ENCODE data around the gene AMPD3. TPM values are rescaled to one million over a fixed set of nuclear protein-coding genes. Genes with fewer than 3 reads are reported as not detected.
"Not testable (repeated sequence)": the region's sequence is repeated elsewhere in the genome, so short reads cannot be mapped to it uniquely, and the experiment has no call there.

The AMPD3 gene
- polyA plus RNA-seq, 1 experiment, result 11.1 TPM

- CTCF ChIA-PET, result interaction anchor here (1.5 kb wide), 1 partner anchor 9 kb away, joined by 3 read pairs; no protein-coding TSS in a partner anchor
- POLR2A ChIA-PET, result interaction anchor here (0.7 kb wide), 1 partner anchor 633 kb away, joined by 10 read pairs; no protein-coding TSS in a partner anchor
- no peaks in the 10 kb centered on the region for H3K27me3 ChIP-seq (ENCODE audit: control insufficient read depth, insufficient read depth, low read length)
- no peak overlapping the region for H3K4me3 ChIP-seq (ENCODE audit: low read depth, low read length)
- no peak for TF ChIP-seq CTCF (IDR thresholded peaks at IDR 0.05; ENCODE audit: insufficient read depth, low read depth, low read length)
- H3K36me3 ChIP-seq (ENCODE audit: control insufficient read depth, insufficient read depth, low read length), result no peaks in the 10 kb centered on the region
- no peak for DNase-seq (ENCODE audit: low read depth)
Observed at GRCh38 chr11:10436224-10436623, 18.8 kb upstream of the AMPD3 start.

GRCh38 chr11:10436683-10437082 is 18.4 kb upstream of the AMPD3 start:
- H3K4me3 ChIP-seq (ENCODE audit: low read depth, low read length); POLR2A ChIA-PET; H3K36me3 ChIP-seq (ENCODE audit: control insufficient read depth, insufficient read depth, low read length); DNase-seq (ENCODE audit: low read depth); H3K27me3 ChIP-seq (ENCODE audit: control insufficient read depth, insufficient read depth, low read length): not testable (repeated sequence)
- CTCF ChIA-PET, result interaction anchor here (1.2 to 1.5 kb wide), 2 partner anchors 8 to 10 kb away, joined by 3 to 4 read pairs; no protein-coding TSS in a partner anchor

DNA sequence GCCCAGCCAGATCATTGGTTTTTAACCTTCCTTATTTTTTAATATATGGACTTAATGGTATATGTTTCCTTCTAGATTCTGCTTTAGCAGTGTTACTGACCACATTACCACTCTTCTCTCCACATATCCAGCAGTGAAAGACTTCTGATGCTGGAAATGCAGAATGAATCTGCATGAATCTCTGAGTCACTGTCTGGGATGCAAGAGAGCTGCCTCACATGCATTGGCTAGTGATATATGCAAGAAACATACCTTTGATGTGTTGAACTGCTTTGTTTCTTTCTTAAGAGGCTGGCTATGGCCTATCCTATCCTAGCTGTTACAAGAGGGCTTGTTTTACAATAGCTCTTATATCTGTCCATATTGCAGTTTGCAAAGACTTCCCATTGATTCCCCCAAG is 16.6 kb upstream of the AMPD3 start:
- ChIA-PET CTCF (interaction anchor here (1.5 to 3.8 kb wide), 2 partner anchors 10 to 21 kb away, joined by 3 to 21 read pairs; no protein-coding TSS in a partner anchor), POLR2A (no interaction called here)
- no peak for DNase-seq (ENCODE audit: low read depth)

DNA sequence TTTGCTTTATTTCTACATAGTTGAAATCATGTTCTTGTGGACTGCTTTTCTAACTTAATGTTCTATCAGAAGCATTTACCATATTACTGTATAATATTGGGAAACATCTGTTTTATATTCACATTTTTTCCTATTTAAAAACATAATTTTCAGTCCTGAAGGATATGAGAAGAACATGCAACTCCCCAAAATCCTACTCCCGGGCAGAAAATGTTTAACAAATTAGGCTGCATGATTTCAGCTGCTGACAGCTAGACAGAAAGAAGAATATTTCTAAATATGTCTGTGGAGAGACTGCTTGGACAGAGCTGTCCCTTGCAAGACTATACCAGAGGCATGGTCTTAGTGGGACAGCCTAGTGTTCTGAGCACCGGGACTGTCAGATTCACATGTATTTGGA is 15.7 kb upstream of the AMPD3 start:
- DNase-seq (ENCODE audit: low read depth), result no peak
- POLR2A ChIA-PET, result no interaction called here
- Histone ChIP-seq H3K4me3 (ENCODE audit: low read depth, low read length) (no peak overlapping the region), H3K36me3 (ENCODE audit: control insufficient read depth, insufficient read depth, low read length) (no peaks in the 10 kb centered on the region), H3K27me3 (ENCODE audit: control insufficient read depth, insufficient read depth, low read length) (no peaks in the 10 kb centered on the region)
- CTCF ChIA-PET, result interaction anchor here (1.5 to 3.8 kb wide), 2 partner anchors 11 to 22 kb away, joined by 3 to 21 read pairs; no protein-coding TSS in a partner anchor
- no peak for TF ChIP-seq CTCF (IDR thresholded peaks at IDR 0.05; ENCODE audit: insufficient read depth, low read depth, low read length)

More for the DNA sequence above, 16.6 kb upstream of the AMPD3 start:
- Histone ChIP-seq H3K27me3 (ENCODE audit: control insufficient read depth, insufficient read depth, low read length) (no peaks in the 10 kb centered on the region), H3K4me3 (ENCODE audit: low read depth, low read length) (no peak overlapping the region), H3K36me3 (ENCODE audit: control insufficient read depth, insufficient read depth, low read length) (no peaks in the 10 kb centered on the region)
- no peak for TF ChIP-seq CTCF (IDR thresholded peaks at IDR 0.05; ENCODE audit: insufficient read depth, low read depth, low read length)

DNA sequence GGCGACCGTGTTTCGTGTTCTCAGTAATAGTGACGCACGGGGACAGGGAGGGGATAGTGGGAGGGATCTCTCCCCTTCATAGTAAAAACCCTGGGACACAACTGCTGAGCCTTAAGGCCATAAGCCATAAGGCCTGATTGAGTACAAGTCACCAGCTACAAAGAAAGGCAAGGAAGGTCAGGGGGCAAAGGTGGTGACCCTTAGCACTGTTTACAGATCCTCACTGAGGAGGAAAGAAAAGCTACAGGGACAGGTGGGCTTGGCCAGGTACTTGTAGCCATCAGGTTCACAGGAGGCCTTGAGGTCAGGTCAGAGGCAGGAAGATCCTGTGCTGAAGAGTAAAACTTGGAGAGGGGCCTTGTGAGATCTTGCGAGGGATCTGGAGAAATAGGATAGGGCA is 15.1 kb upstream of the AMPD3 start:
- TF ChIP-seq CTCF (IDR thresholded peaks at IDR 0.05; ENCODE audit: insufficient read depth, low read depth, low read length), result no peak
- POLR2A ChIA-PET, result no interaction called here
- no peak for DNase-seq (ENCODE audit: low read depth)
- H3K4me3 ChIP-seq (ENCODE audit: low read depth, low read length), result no peak overlapping the region
- H3K27me3 ChIP-seq (ENCODE audit: control insufficient read depth, insufficient read depth, low read length), result no peaks in the 10 kb centered on the region
- CTCF ChIA-PET, result interaction anchor here (1.5 to 3.8 kb wide), 2 partner anchors 11 to 22 kb away, joined by 3 to 21 read pairs; no protein-coding TSS in a partner anchor
- H3K36me3 ChIP-seq (ENCODE audit: control insufficient read depth, insufficient read depth, low read length), result no peaks in the 10 kb centered on the region

GRCh38 chr11:10440401-10440800 is 14.7 kb upstream of the AMPD3 start:
- ChIA-PET CTCF (interaction anchor here (0.8 to 3.8 kb wide), 3 partner anchors 12 to 74 kb away, joined by 3 to 21 read pairs (median 4); partner anchors contain the start of gene AMPD3), POLR2A (no interaction called here)
- DNase-seq (ENCODE audit: low read depth), result no peak
- Histone ChIP-seq H3K27me3 (ENCODE audit: control insufficient read depth, insufficient read depth, low read length) (no peaks in the 10 kb centered on the region), H3K4me3 (ENCODE audit: low read depth, low read length) (no peak overlapping the region), H3K36me3 (ENCODE audit: control insufficient read depth, insufficient read depth, low read length) (no peaks in the 10 kb centered on the region)
- no peak for TF ChIP-seq CTCF (IDR thresholded peaks at IDR 0.05; ENCODE audit: insufficient read depth, low read depth, low read length)
